Prostate gland (tissue), 2 donors: Measurements from ENCODE around the gene TMEM25. TPM values are rescaled to one million over a fixed set of nuclear protein-coding genes. Genes with fewer than 3 reads are reported as not detected.

Experiments
- DNase-seq: peaks from one replicate; pipeline ENCODE4 v3.0.0-alpha.2; 2019; ENCODE audit warnings: low spot score
- H3K27ac ChIP-seq, 2 donors: fragments of 200-600 bp; sonication (generic); 2 replicates each; pipeline ENCODE4 v1.5.1; 2017 to 2019
- H3K27me3 ChIP-seq: fragments of 200-600 bp; sonication (generic); replicated peaks from 2 replicates; pipeline ENCODE4 v1.5.1; 2019; ENCODE audit not compliant: insufficient read depth
- H3K36me3 ChIP-seq, 2 donors: fragments of 200-600 bp; sonication (generic); 1 replicate in 1 of 2; 2 replicates in 1 of 2; pipeline versions ENCODE4 v1.5.1 to v1.8.1; 2017 to 2019
- H3K4me1 ChIP-seq: fragments of 200-600 bp; sonication (generic); replicated peaks from 2 replicates; pipeline ENCODE4 v1.5.1; 2019
- H3K4me3 ChIP-seq, 2 donors: fragments of 200-600 bp; sonication (generic); 2 replicates each; pipeline ENCODE4 v1.5.1; 2017 to 2019
- H3K9me3 ChIP-seq: fragments of 200-600 bp; sonication (generic); 2 replicates; pipeline ENCODE4 v1.5.1; 2017
- CTCF ChIP-seq, 4 experiments: fragments of 200-600 bp in 2 of 4; fragments of 450-650 bp in 2 of 4; sonication (generic) in 2 of 4; IDR thresholded peaks; 1 replicate in 3 of 4; 2 replicates in 1 of 4; pipeline ENCODE4 v1.5.1; 2016 to 2019; ENCODE audit warnings: antibody characterized with exemption in 4 of 4, mild to moderate bottlenecking in 2 of 4, moderate library complexity in 2 of 4
- POLR2A ChIP-seq: fragments of 450-650 bp; IDR thresholded peaks from one replicate; pipeline ENCODE4 v1.6.1; 2016; ENCODE audit warnings: antibody characterized with exemption, mild to moderate bottlenecking
- POLR2AphosphoS5 ChIP-seq: sonication (generic); formaldehyde crosslinking; IDR thresholded peaks from one replicate; pipeline ENCODE4 v1.6.1; 2017; ENCODE audit warnings: antibody characterized with exemption
- WGBS: methylation state at CpG from one replicate; pipeline ENCODE4 v1.1.5; 2018; 5-methylcytosine and 5-hydroxymethylcytosine counted together
- intact Hi-C: fragments of 100-400 bp; cut with DNase I; formaldehyde crosslinking; loops from one replicate; pipeline ENCODE4 v1.14.2; 2022
- total RNA-seq, 2 donors: library from RNA; depleted of rRNA; stranded (reverse); fragments of >200 nt; gene quantifications; one replicate each; pipeline ENCODE4 v1.1.0, GENCODE V29; 2016

The TMEM25 gene
- total RNA-seq, 2 donors from 2014 or later: 52.4 to 64.2 TPM

- no peaks in the 10 kb centered on the region for H3K27me3 ChIP-seq
- no peak overlapping the region for H3K27ac ChIP-seq
- no peak for DNase-seq
- 69% methylated on average over 2 of the region's 2 CpGs for WGBS
- no peaks in the 10 kb centered on the region for H3K36me3 ChIP-seq
- no peaks in the 10 kb centered on the region for H3K9me3 ChIP-seq
- H3K4me1 ChIP-seq: peaks cover 10% of the 10 kb centered on the region
- intact Hi-C loops: no loop called here
- TF ChIP-seq POLR2A: no peak
- no peak for TF ChIP-seq CTCF (IDR thresholded peaks at IDR 0.05)
- TF ChIP-seq POLR2AphosphoS5: no peak
- H3K4me3 ChIP-seq: no peak overlapping the region
These were observed 4.3 kb upstream of the TMEM25 start for GRCh38 chr11:118526688-118527087.

GRCh38 chr11:118527109-118527508, 3.9 kb upstream of the TMEM25 start, which contains the start of gene TTC36:
Gene TTC36 (plus strand): TSS chr11:118527474. CDS start chr11:118527495, 21 bp downstream.
- H3K27me3 ChIP-seq: no peaks in the 10 kb centered on the region
- no peak within 1 kb of the TSS for H3K27ac ChIP-seq
- H3K36me3 ChIP-seq: no peaks in the 10 kb centered on the region
- intact Hi-C loops: no loop called here
- 60% methylated on average over 3 of the region's 3 CpGs for WGBS
- H3K9me3 ChIP-seq: no peaks in the 10 kb centered on the region
- no peak for DNase-seq
- H3K4me3 ChIP-seq: no peak within 1 kb of the TSS
- H3K4me1 ChIP-seq: peaks cover 10% of the 10 kb centered on the region
- no peak for TF ChIP-seq CTCF (IDR thresholded peaks at IDR 0.05)
- no peak for TF ChIP-seq POLR2A
- no peak for TF ChIP-seq POLR2AphosphoS5

GRCh38 chr11:118528511-118528910, 2.5 kb upstream of the TMEM25 start:
- 89% methylated on average over 6 of the region's 6 CpGs for WGBS
- intact Hi-C loops: no loop called here
- no peak for DNase-seq

GRCh38 chr11:118529584-118530175, 1.3 kb upstream of the TMEM25 start:
- no peak for DNase-seq
- H3K27ac ChIP-seq: peak overlapping the region in 1 of 2 donors; percentile 70
- no peaks in the 10 kb centered on the region for H3K9me3 ChIP-seq
- H3K27me3 ChIP-seq: no peaks in the 10 kb centered on the region
- peaks cover 10% of the 10 kb centered on the region for H3K4me1 ChIP-seq
- peak overlapping the region in 1 of 2 donors; percentile 62 for H3K4me3 ChIP-seq
- intact Hi-C loops: loop anchor here (5.0 kb wide), 1 partner anchor 38 kb away; the partner anchor contains the start of gene IFT46
- TF ChIP-seq POLR2A (no peak), CTCF (IDR thresholded peaks at IDR 0.05) (no peak), POLR2AphosphoS5 (no peak)
- no peaks in the 10 kb centered on the region for H3K36me3 ChIP-seq
- 51% methylated on average over 5 of the region's 5 CpGs for WGBS

More at GRCh38 chr11:118528511-118528910, 2.5 kb upstream of the TMEM25 start:
- no peaks in the 10 kb centered on the region for H3K9me3 ChIP-seq
- no peak for TF ChIP-seq POLR2AphosphoS5
- no peak for TF ChIP-seq POLR2A
- no peak for TF ChIP-seq CTCF (IDR thresholded peaks at IDR 0.05)
- peaks cover 10% of the 10 kb centered on the region for H3K4me1 ChIP-seq
- H3K27me3 ChIP-seq: no peaks in the 10 kb centered on the region
- no peak overlapping the region for H3K4me3 ChIP-seq
- H3K36me3 ChIP-seq: no peaks in the 10 kb centered on the region
- no peak overlapping the region for H3K27ac ChIP-seq

- TF ChIP-seq POLR2A (no peak), CTCF (IDR thresholded peaks at IDR 0.05) (peak in 1 of 4 experiments; percentile 7), POLR2AphosphoS5 (peak; percentile 18)
- peaks cover 10% of the 10 kb centered on the region for H3K4me1 ChIP-seq
- peak overlapping the region; percentile 70 to 81 for H3K27ac ChIP-seq
- intact Hi-C loops: loop anchor here (5.0 kb wide), 1 partner anchor 37 kb away; the partner anchor contains the start of gene IFT46
- H3K9me3 ChIP-seq: no peaks in the 10 kb centered on the region
- WGBS: 2% methylated on average over 31 of the region's 31 CpGs
- H3K36me3 ChIP-seq: no peaks in the 10 kb centered on the region
- H3K4me3 ChIP-seq: peak overlapping the region; percentile 62 to 84
- H3K27me3 ChIP-seq: no peaks in the 10 kb centered on the region
- DNase-seq: peak; percentile 32
These were observed 761 bp upstream of the TMEM25 start for GRCh38 chr11:118530180-118530682.
